ENCODE data around the gene PROK1.

The PROK1 gene

GRCh38 chr1:110465038-110465813, 14.3 kb downstream of the PROK1 start:
- no peak for DNase-seq (ENCODE audit: low read depth, low spot score)

- DNase-seq (ENCODE audit: low read depth, low spot score) = no peak
Measured at GRCh38 chr1:110465814-110466380, 14.9 kb downstream of the PROK1 start.

- no peak for DNase-seq (ENCODE audit: low read depth, low spot score)
Measured at GRCh38 chr1:110466646-110467280, 15.8 kb downstream of the PROK1 start.

GRCh38 chr1:110471131-110471530, 20.2 kb downstream of the PROK1 start:
- DNase-seq (ENCODE audit: low read depth, low spot score) = no peak

- no peak for DNase-seq (ENCODE audit: low read depth, low spot score)
Measured at GRCh38 chr1:110472546-110472945, 21.6 kb downstream of the PROK1 start.

- DNase-seq (ENCODE audit: low read depth, low spot score) = no peak
Measured at GRCh38 chr1:110474444-110474843, 23.5 kb downstream of the PROK1 start.

GRCh38 chr1:110475362-110476027, 24.5 kb downstream of the PROK1 start:
- DNase-seq (ENCODE audit: low read depth, low spot score) = no peak

- no peak for DNase-seq (ENCODE audit: low read depth, low spot score)
Measured at GRCh38 chr1:110476028-110476765, 25.2 kb downstream of the PROK1 start.

GRCh38 chr1:110477041-110477440, 26.1 kb downstream of the PROK1 start:
- DNase-seq (ENCODE audit: low read depth, low spot score) = peak; percentile 26

GRCh38 chr1:110477445-110477957, 26.6 kb downstream of the PROK1 start:
- no peak for DNase-seq (ENCODE audit: low read depth, low spot score)

GRCh38 chr1:110477967-110478640, 27.2 kb downstream of the PROK1 start:
- DNase-seq (ENCODE audit: low read depth, low spot score) = no peak

- no peak for DNase-seq (ENCODE audit: low read depth, low spot score)
Measured at GRCh38 chr1:110478886-110479285, 27.9 kb downstream of the PROK1 start.

GRCh38 chr1:110480356-110481096, 29.6 kb downstream of the PROK1 start:
- DNase-seq (ENCODE audit: low read depth, low spot score) = no peak

GRCh38 chr1:110481968-110482623, 31.1 kb downstream of the PROK1 start:
- DNase-seq (ENCODE audit: low read depth, low spot score) = no peak

- no peak for DNase-seq (ENCODE audit: low read depth, low spot score)
Measured at GRCh38 chr1:110482662-110483307, 31.8 kb downstream of the PROK1 start.

- DNase-seq (ENCODE audit: low read depth, low spot score) = no peak
Measured at GRCh38 chr1:110483308-110483685, 32.3 kb downstream of the PROK1 start.

GRCh38 chr1:110484801-110485200, 33.9 kb downstream of the PROK1 start:
- no peak for DNase-seq (ENCODE audit: low read depth, low spot score)

- no peak for DNase-seq (ENCODE audit: low read depth, low spot score)
Measured at GRCh38 chr1:110485725-110486124, 34.8 kb downstream of the PROK1 start.

- no peak for DNase-seq (ENCODE audit: low read depth, low spot score)
Measured at GRCh38 chr1:110487726-110488125, 36.8 kb downstream of the PROK1 start.

Data from astrocyte of the hippocampus (primary cell).